T-cell (primary cell): Measurements from ENCODE around the gene CIAO3. TPM values are rescaled to one million over a fixed set of nuclear protein-coding genes. Genes with fewer than 3 reads are reported as not detected.
A peak's percentile ranks its signal among the peaks of the same experiment; 100 is the strongest.

Source experiments
- ATAC-seq, 4 experiments: fragments of 200-7000 bp in 3 of 4; fragments of 150-1000 bp in 1 of 4; cut with Tn5 transposase; replicated peaks in 1 of 4; 1 replicate in 3 of 4; 2 replicates in 1 of 4; pipeline ENCODE4 v1.10.0; 2021; ENCODE audit warnings: moderate library complexity in 3 of 4, mild to moderate bottlenecking in 2 of 4, moderate number of reproducible peaks in 1 of 4
- CTCF ChIA-PET, 2 donors: fragments of 300-600 bp; sonication (Branson Sonifier 250); formaldehyde crosslinking; loops; one replicate each; lab custom pipeline; 2022; ENCODE audit warnings: antibody characterized with exemption in 2 of 2; lab: Charles Lee
- POLR2A ChIA-PET, 2 donors: fragments of 300-600 bp; sonication (Branson Sonifier 250); formaldehyde crosslinking; loops; one replicate each; lab custom pipeline; 2022; ENCODE audit warnings: antibody characterized with exemption in 2 of 2; lab: Charles Lee
- DNase-seq, 35 experiments: peaks; one replicate each; pipeline versions ENCODE4 v3.0.0 to v3.0.0-alpha.2; 2013 to 2023
- H3K27ac ChIP-seq: one replicate; pipeline ENCODE4 v1.5.1; 2013; ENCODE audit warnings: low read length
- H3K27me3 ChIP-seq, 2 experiments: replicated peaks in 1 of 2; 1 replicate in 1 of 2; 2 replicates in 1 of 2; pipeline versions ENCODE4 v1.6.1 to v1.7.0; 2013; ENCODE audit warnings: low read length in 1 of 2, mixed read lengths in 1 of 2; ENCODE audit not compliant: control insufficient read depth in 2 of 2, insufficient read depth in 2 of 2; ENCODE audit errors: extremely low read depth in 1 of 2
- H3K36me3 ChIP-seq, 2 donors: 1 replicate in 1 of 2; 2 replicates in 1 of 2; pipeline versions ENCODE4 v1.6.1 to v1.7.0; 2013; ENCODE audit warnings: low read length in 1 of 2; ENCODE audit not compliant: control insufficient read depth in 2 of 2, insufficient read depth in 1 of 2; ENCODE audit errors: extremely low read depth in 1 of 2
- H3K4me1 ChIP-seq, 2 experiments: 1 replicate in 1 of 2; 2 replicates in 1 of 2; pipeline versions ENCODE4 v1.6.1 to v1.7.0; 2013; ENCODE audit warnings: low read length in 2 of 2, mixed read lengths in 1 of 2; ENCODE audit not compliant: insufficient read depth in 2 of 2, control insufficient read depth in 1 of 2; ENCODE audit errors: extremely low read depth in 1 of 2
- H3K4me3 ChIP-seq, 2 donors: 1 replicate in 1 of 2; 2 replicates in 1 of 2; pipeline versions ENCODE4 v1.5.1 to v1.7.0; 2013; ENCODE audit warnings: mild to moderate bottlenecking in 2 of 2, low read length in 1 of 2, moderate library complexity in 1 of 2; ENCODE audit not compliant: control insufficient read depth in 1 of 2; ENCODE audit errors: extremely low read depth in 1 of 2
- H3K9me3 ChIP-seq: 2 replicates; pipeline ENCODE4 v1.7.0; 2013
- H3K27ac Mint-ChIP-seq, 2 donors: one replicate each; pipeline ENCODE4 v1.8.0; 2020 to 2021; ENCODE audit warnings: mild to moderate bottlenecking in 2 of 2, mixed read lengths in 2 of 2
- H3K27me3 Mint-ChIP-seq, 2 donors: one replicate each; pipeline ENCODE4 v1.8.0; 2021 to 2022; ENCODE audit warnings: mixed read lengths in 2 of 2
- H3K36me3 Mint-ChIP-seq: one replicate; pipeline ENCODE4 v1.8.0; 2021; ENCODE audit warnings: mixed read lengths
- H3K4me1 Mint-ChIP-seq, 3 donors: one replicate each; pipeline ENCODE4 v1.8.0; 2020 to 2022; ENCODE audit warnings: mixed read lengths in 3 of 3, mild to moderate bottlenecking in 1 of 3
- H3K4me3 Mint-ChIP-seq, 3 donors: one replicate each; pipeline ENCODE4 v1.8.0; 2020 to 2022; ENCODE audit warnings: mild to moderate bottlenecking in 3 of 3, mixed read lengths in 3 of 3, moderate library complexity in 3 of 3
- H3K9me3 Mint-ChIP-seq, 3 donors: one replicate each; pipeline ENCODE4 v1.8.0; 2020 to 2022; ENCODE audit warnings: mixed read lengths in 3 of 3
- WGBS: methylation state at CpG from one replicate; pipeline ENCODE4 v1.1.5; 2013; ENCODE audit warnings: missing lambda C conversion rate; ENCODE audit not compliant: insufficient coverage; 5-methylcytosine and 5-hydroxymethylcytosine counted together
- total RNA-seq, 35 experiments: library from RNA in 6 of 35; stranded (reverse) in 6 of 35; fragments of 120-200 nt in 1 of 35; gene quantifications; one replicate each; pipeline versions ENCODE4 v1.2.1 to v1.2.4 and lab custom pipeline; 2013 to 2026

The CIAO3 gene
- total RNA-seq, 5 donors from 2014 or later (not counting 1 experiment from before 2014, with no cell fraction given) = 36.2 to 69.1 (median 58.6) TPM

GRCh38 chr16:711084-711483, 29.7 kb downstream of the CIAO3 start:
- H3K27ac Mint-ChIP-seq = no peak overlapping the region

DNA sequence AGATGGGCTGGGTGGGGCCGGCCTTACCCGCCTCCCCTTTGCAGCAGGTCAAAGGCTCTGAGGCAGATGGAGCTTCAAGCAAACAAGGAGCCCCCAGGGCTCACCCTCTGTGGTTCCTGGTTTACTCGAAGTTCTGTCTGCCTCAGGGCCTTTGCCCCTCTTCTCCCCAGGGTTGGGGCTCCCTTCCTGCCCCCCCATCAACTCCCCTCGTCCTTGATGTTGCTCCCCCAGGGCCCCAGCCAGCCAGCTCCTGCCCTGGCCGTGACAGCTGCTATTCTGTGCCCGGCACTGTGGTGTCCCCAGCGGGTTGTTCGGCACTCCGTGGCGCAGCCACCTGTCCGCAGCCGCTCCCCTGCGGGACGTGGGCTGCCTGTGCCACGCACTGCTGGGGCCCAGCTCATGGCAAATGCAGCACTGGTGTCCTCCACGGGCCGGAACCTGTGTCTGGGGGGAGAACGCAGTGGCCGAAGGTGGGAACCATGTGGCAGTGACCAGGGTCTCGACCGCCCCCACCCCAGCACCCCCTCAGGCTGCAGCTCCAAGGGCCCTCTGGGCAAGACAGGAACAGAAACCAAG, 30.2 kb downstream of the CIAO3 start:
- CTCF ChIA-PET = interaction anchor here in 1 of 2 donors (2.1 kb wide), 1 partner anchor 15 kb away, joined by 5 read pairs; no protein-coding TSS in a partner anchor
- DNase-seq (no peak), ATAC-seq (no peak)
- peaks cover 8 to 74% of the 10 kb centered on the region in 2 experiments for H3K27me3 ChIP-seq
- no peaks in the 10 kb centered on the region for H3K9me3 Mint-ChIP-seq
- H3K4me3 Mint-ChIP-seq = no peak overlapping the region
- H3K4me3 ChIP-seq = no peak overlapping the region
- H3K27ac Mint-ChIP-seq = no peak overlapping the region
- peaks cover 0 to 15% (median 3%) of the 10 kb centered on the region in 3 donors for H3K4me1 Mint-ChIP-seq
- no peaks in the 10 kb centered on the region for H3K36me3 Mint-ChIP-seq
- peaks cover 25 to 49% of the 10 kb centered on the region in 2 donors for H3K27me3 Mint-ChIP-seq
- H3K9me3 ChIP-seq = no peaks in the 10 kb centered on the region
- POLR2A ChIA-PET = no interaction called here
- 73% methylated on average over 18 of the region's 21 CpGs for WGBS
- H3K4me1 ChIP-seq = peaks cover 0 to 25% of the 10 kb centered on the region in 2 experiments
- H3K27ac ChIP-seq = no peak overlapping the region
- no peaks in the 10 kb centered on the region for H3K36me3 ChIP-seq

More at GRCh38 chr16:711084-711483, 29.7 kb downstream of the CIAO3 start:
- Histone ChIP-seq H3K27ac (no peak overlapping the region), H3K4me3 (no peak overlapping the region), H3K36me3 (no peaks in the 10 kb centered on the region), H3K4me1 (peaks cover 0 to 28% of the 10 kb centered on the region in 2 experiments), H3K27me3 (peaks cover 8 to 76% of the 10 kb centered on the region in 2 experiments), H3K9me3 (no peaks in the 10 kb centered on the region)
- Mint-ChIP-seq H3K36me3 (no peaks in the 10 kb centered on the region), H3K4me3 (no peak overlapping the region), H3K9me3 (no peaks in the 10 kb centered on the region), H3K4me1 (peaks cover 3 to 18% (median 5%) of the 10 kb centered on the region in 3 donors), H3K27me3 (peaks cover 25 to 49% of the 10 kb centered on the region in 2 donors)
- ChIA-PET CTCF (interaction anchor here in 1 of 2 donors (2.1 kb wide), 1 partner anchor 16 kb away, joined by 5 read pairs; no protein-coding TSS in a partner anchor), POLR2A (no interaction called here)
- DNase-seq (no peak), ATAC-seq (no peak)
- WGBS = 74% methylated on average over 11 of the region's 12 CpGs

DNA sequence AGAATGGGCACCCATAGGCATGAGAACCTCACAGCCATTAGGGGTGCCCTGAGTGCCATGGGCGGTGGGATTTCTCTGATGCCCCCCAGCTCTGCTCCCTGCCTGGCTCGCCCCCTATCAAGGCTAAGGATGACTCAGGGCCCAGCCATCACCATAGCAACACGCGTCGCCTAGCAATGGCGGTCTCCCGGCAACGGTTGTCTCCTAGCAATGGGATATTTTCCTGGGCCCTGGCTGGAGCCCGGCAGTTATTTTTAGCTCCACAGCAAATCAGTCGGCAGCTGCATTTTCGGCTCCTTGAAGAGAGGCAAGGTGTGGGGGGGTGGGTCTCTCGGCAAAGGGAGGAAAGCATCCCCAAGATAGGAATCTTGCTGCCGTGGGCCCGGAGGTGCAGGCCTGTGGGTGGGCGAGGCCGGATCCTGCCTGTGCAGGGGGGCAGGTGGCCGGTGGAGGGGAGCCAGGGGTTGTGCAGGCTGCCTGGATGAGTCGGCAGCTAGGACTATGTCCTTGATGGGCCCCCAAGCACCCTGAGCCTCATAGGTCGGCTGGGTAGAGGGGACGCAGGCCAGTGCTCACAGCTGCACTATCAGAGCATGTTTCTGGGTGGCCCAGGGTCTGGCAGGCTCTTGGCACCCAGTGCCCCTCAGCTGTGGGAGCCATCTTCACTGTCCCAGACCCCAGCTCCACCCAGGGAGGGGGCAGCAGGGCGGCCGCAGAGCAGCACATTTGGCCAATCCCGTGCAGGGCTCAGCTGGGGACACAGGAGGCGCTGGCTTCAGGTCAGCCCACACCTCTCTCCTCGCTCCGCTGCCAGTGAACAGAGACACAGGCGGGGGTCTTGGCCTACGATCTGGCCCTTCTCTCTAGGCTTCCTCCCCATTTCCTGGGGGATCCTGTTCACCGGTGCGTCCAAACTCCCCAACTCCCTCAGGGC, 31.0 kb downstream of the CIAO3 start:
- ATAC-seq (no peak), DNase-seq (no peak)
- H3K4me3 Mint-ChIP-seq = no peak overlapping the region
- no peaks in the 10 kb centered on the region for H3K36me3 Mint-ChIP-seq
- Histone ChIP-seq H3K27me3 (peaks cover 8 to 77% of the 10 kb centered on the region in 2 experiments), H3K9me3 (no peaks in the 10 kb centered on the region), H3K4me3 (no peak overlapping the region), H3K36me3 (no peaks in the 10 kb centered on the region), H3K4me1 (peaks cover 0 to 28% of the 10 kb centered on the region in 2 experiments), H3K27ac (no peak overlapping the region)
- peaks cover 0 to 15% (median 3%) of the 10 kb centered on the region in 3 donors for H3K4me1 Mint-ChIP-seq
- ChIA-PET CTCF (interaction anchor here in 1 of 2 donors (2.1 kb wide), 1 partner anchor 15 kb away, joined by 5 read pairs; no protein-coding TSS in a partner anchor), POLR2A (no interaction called here)
- no peaks in the 10 kb centered on the region for H3K9me3 Mint-ChIP-seq
- no peak overlapping the region for H3K27ac Mint-ChIP-seq
- H3K27me3 Mint-ChIP-seq = peaks cover 25 to 49% of the 10 kb centered on the region in 2 donors
- 46% methylated on average over 26 of the region's 30 CpGs for WGBS

GRCh38 chr16:708959-709358, 31.8 kb downstream of the CIAO3 start:
- DNase-seq (no peak), ATAC-seq (no peak)
- peaks cover 25 to 51% of the 10 kb centered on the region in 2 donors for H3K27me3 Mint-ChIP-seq
- CTCF ChIA-PET = no interaction called here
- H3K4me3 Mint-ChIP-seq = no peak overlapping the region
- Histone ChIP-seq H3K27ac (no peak overlapping the region), H3K4me3 (no peak overlapping the region), H3K27me3 (peaks cover 8 to 78% of the 10 kb centered on the region in 2 experiments), H3K36me3 (no peaks in the 10 kb centered on the region), H3K9me3 (no peaks in the 10 kb centered on the region), H3K4me1 (peaks cover 0 to 23% of the 10 kb centered on the region in 2 experiments)
- H3K27ac Mint-ChIP-seq = no peak overlapping the region
- peaks cover 0 to 13% (median 3%) of the 10 kb centered on the region in 3 donors for H3K4me1 Mint-ChIP-seq
- H3K36me3 Mint-ChIP-seq = no peaks in the 10 kb centered on the region
- WGBS = 82% methylated on average over 3 of the region's 4 CpGs
- POLR2A ChIA-PET = no interaction called here
- no peaks in the 10 kb centered on the region for H3K9me3 Mint-ChIP-seq

GRCh38 chr16:708019-708418, 32.8 kb downstream of the CIAO3 start:
- Mint-ChIP-seq H3K4me1 (peaks cover 0 to 11% (median 3%) of the 10 kb centered on the region in 3 donors), H3K27ac (no peak overlapping the region), H3K9me3 (no peaks in the 10 kb centered on the region), H3K36me3 (no peaks in the 10 kb centered on the region), H3K27me3 (peaks cover 25 to 55% of the 10 kb centered on the region in 2 donors), H3K4me3 (peak overlapping the region in 1 of 3 donors; percentile 29)
- H3K4me3 ChIP-seq = no peak overlapping the region
- ChIA-PET POLR2A (no interaction called here), CTCF (interaction anchor here in 1 of 2 donors (0.6 kb wide), 1 partner anchor 11 kb away, joined by 4 read pairs; no protein-coding TSS in a partner anchor)
- no peak overlapping the region for H3K27ac ChIP-seq
- no peaks in the 10 kb centered on the region for H3K36me3 ChIP-seq
- ATAC-seq (no peak), DNase-seq (no peak)
- H3K4me1 ChIP-seq = peaks cover 0 to 23% of the 10 kb centered on the region in 2 experiments
- peaks cover 8 to 83% of the 10 kb centered on the region in 2 experiments for H3K27me3 ChIP-seq
- H3K9me3 ChIP-seq = no peaks in the 10 kb centered on the region
- 60% methylated on average over 3 of the region's 3 CpGs for WGBS

GRCh38 chr16:707062-707538, 33.7 kb downstream of the CIAO3 start:
- CTCF ChIA-PET = interaction anchor here in 1 of 2 donors (0.6 kb wide), 1 partner anchor 12 kb away, joined by 4 read pairs; no protein-coding TSS in a partner anchor
- no peak for DNase-seq
- H3K27me3 Mint-ChIP-seq = peaks cover 28 to 60% of the 10 kb centered on the region in 2 donors
- WGBS = 36% methylated on average over 10 of the region's 14 CpGs
- no peak overlapping the region for H3K27ac Mint-ChIP-seq
- H3K36me3 Mint-ChIP-seq = no peaks in the 10 kb centered on the region
- ATAC-seq = no peak
- peak overlapping the region in 2 of 3 donors; percentile 13 to 54 for H3K4me3 Mint-ChIP-seq
- Histone ChIP-seq H3K36me3 (no peaks in the 10 kb centered on the region), H3K4me3 (no peak overlapping the region), H3K4me1 (peaks cover 0 to 23% of the 10 kb centered on the region in 2 experiments), H3K27ac (no peak overlapping the region), H3K9me3 (no peaks in the 10 kb centered on the region), H3K27me3 (peaks cover 8 to 92% of the 10 kb centered on the region in 2 experiments)
- no peaks in the 10 kb centered on the region for H3K9me3 Mint-ChIP-seq
- H3K4me1 Mint-ChIP-seq = peaks cover 0 to 11% (median 5%) of the 10 kb centered on the region in 3 donors
- POLR2A ChIA-PET = no interaction called here
